Measurements from ENCODE around the gene SCN4A. TPM values are rescaled to one million over a fixed set of nuclear protein-coding genes. Genes with fewer than 3 reads are reported as not detected.

SCN4A gene
- total RNA-seq, 1 donor from 2014 or later = not detected

DNA sequence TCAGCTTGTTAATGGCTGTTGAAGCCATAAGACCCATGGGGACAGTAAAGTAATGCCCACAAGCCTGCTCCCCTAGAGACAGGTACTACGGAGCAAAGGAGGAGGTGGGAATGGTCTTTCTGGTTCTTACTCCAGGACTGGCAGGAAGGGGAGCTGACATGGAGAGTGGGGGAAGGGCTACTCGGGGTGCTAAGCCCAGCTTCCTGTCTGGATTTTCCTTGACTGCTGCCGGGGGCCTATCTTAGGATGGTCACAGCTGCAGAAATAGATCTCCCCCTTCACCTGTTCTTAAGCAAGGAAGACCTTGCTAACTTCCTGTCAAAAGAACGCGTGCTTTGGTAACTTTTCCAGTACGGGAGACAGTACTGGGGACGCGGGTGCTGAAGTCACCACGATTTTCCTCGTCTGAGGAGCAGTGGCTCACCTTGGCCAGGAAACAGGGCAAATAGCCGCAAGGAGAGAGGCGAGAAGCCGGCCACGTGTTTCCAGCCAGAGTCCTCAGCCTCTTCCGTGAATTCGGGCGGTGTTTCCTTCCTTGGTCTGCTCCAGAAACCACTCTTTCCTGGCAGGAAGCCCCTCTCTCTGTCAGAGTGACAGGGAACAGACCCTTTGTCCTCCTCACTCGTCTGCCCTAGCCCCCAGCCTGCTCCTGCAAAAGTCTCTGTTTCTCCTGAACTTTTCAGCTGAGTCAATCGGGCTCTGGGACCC lies 24.8 kb upstream of the SCN4A start:
- Mint-ChIP-seq H3K36me3 (ENCODE audit: unreplicated experiment) (no peaks in the 10 kb centered on the region), H3K4me3 (ENCODE audit: unreplicated experiment) (peak overlapping the region; percentile 82)
- DNase-seq (ENCODE audit: extremely low spot score, unreplicated experiment) = no peak

DNA sequence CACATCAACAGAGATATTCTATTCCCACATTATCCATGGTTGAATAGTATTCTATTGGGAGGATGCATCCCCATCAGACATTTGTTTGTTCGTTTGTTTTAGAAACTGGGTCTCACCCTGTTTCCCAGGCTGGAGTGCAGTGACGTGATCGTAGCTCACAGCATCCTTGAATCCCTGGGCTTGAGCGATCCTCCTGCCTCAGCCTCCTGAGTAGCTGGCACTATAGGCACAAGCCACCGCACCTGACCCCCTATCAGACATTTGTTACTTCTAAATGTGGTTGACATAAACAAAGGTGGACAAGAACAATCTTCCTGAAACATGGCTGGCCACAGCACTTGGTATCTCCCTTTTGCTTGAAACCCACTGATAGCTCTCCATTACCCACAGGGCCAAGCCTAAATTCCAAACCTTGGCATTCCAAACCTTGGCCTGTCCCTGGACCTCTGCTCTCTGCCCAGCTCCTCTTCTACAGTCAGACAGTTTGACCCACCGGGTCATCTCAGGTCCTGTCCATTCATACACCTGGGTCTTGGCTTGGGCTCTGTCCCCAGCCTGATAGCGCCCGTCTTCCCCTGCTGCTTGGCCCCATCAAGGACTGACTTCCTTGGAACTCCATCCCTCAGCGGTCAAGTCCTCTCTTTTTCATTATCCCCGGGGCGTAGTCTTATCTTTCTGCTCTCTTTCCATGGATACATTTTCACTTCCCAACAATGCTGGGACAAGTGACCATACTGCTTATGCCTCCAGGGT lies 23.9 kb upstream of the SCN4A start:
- Mint-ChIP-seq H3K4me3 (ENCODE audit: unreplicated experiment) (no peak overlapping the region), H3K4me1 (ENCODE audit: unreplicated experiment) (peaks cover 8% of the 10 kb centered on the region), H3K27me3 (ENCODE audit: unreplicated experiment) (peaks cover 54% of the 10 kb centered on the region), H3K27ac (ENCODE audit: unreplicated experiment) (no peak overlapping the region), H3K36me3 (ENCODE audit: unreplicated experiment) (no peaks in the 10 kb centered on the region), H3K9me3 (ENCODE audit: unreplicated experiment) (no peaks in the 10 kb centered on the region)
- no peak for DNase-seq (ENCODE audit: extremely low spot score, unreplicated experiment)
- TF ChIP-seq, protein P1, sequence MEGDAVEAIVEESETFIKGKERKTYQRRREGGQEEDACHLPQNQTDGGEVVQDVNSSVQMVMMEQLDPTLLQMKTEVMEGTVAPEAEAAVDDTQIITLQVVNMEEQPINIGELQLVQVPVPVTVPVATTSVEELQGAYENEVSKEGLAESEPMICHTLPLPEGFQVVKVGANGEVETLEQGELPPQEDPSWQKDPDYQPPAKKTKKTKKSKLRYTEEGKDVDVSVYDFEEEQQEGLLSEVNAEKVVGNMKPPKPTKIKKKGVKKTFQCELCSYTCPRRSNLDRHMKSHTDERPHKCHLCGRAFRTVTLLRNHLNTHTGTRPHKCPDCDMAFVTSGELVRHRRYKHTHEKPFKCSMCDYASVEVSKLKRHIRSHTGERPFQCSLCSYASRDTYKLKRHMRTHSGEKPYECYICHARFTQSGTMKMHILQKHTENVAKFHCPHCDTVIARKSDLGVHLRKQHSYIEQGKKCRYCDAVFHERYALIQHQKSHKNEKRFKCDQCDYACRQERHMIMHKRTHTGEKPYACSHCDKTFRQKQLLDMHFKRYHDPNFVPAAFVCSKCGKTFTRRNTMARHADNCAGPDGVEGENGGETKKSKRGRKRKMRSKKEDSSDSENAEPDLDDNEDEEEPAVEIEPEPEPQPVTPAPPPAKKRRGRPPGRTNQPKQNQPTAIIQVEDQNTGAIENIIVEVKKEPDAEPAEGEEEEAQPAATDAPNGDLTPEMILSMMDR (IDR thresholded peaks at IDR 0.05) = no peak

More for the DNA sequence above, 24.8 kb upstream of the SCN4A start:
- Mint-ChIP-seq H3K27ac (ENCODE audit: unreplicated experiment) (no peak overlapping the region), H3K27me3 (ENCODE audit: unreplicated experiment) (peaks cover 45% of the 10 kb centered on the region), H3K4me1 (ENCODE audit: unreplicated experiment) (peaks cover 8% of the 10 kb centered on the region), H3K9me3 (ENCODE audit: unreplicated experiment) (no peaks in the 10 kb centered on the region)
- TF ChIP-seq, protein P1 (IDR thresholded peaks at IDR 0.05) = no peak

DNA sequence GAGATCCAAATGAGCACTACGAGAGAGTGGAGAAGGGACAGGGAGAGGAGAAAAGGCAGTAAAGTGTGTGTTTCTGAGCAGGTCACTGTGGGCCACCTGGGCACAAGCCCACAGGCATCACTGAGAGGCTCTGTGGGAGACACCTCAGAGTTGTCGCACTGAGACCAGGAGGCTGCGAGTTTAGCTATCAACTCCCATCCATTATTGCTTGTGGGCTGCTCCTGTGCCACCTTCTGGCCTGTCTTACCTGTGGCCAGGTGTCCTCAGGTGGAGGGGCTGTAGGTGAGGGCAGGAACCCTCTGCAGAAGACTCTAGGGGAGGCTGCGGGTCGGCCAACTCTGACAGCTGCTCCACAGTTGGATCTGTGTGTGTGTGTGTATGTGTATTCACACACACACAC lies 22.9 kb upstream of the SCN4A start:
- no peak for DNase-seq (ENCODE audit: extremely low spot score, unreplicated experiment)
- H3K36me3 Mint-ChIP-seq (ENCODE audit: unreplicated experiment) = no peaks in the 10 kb centered on the region
- H3K27ac Mint-ChIP-seq (ENCODE audit: unreplicated experiment) = no peak overlapping the region
- peaks cover 8% of the 10 kb centered on the region for H3K4me1 Mint-ChIP-seq (ENCODE audit: unreplicated experiment)
- no peaks in the 10 kb centered on the region for H3K9me3 Mint-ChIP-seq (ENCODE audit: unreplicated experiment)
- no peak overlapping the region for H3K4me3 Mint-ChIP-seq (ENCODE audit: unreplicated experiment)
- peaks cover 57% of the 10 kb centered on the region for H3K27me3 Mint-ChIP-seq (ENCODE audit: unreplicated experiment)
- TF ChIP-seq, protein P1 (IDR thresholded peaks at IDR 0.05) = no peak

DNA sequence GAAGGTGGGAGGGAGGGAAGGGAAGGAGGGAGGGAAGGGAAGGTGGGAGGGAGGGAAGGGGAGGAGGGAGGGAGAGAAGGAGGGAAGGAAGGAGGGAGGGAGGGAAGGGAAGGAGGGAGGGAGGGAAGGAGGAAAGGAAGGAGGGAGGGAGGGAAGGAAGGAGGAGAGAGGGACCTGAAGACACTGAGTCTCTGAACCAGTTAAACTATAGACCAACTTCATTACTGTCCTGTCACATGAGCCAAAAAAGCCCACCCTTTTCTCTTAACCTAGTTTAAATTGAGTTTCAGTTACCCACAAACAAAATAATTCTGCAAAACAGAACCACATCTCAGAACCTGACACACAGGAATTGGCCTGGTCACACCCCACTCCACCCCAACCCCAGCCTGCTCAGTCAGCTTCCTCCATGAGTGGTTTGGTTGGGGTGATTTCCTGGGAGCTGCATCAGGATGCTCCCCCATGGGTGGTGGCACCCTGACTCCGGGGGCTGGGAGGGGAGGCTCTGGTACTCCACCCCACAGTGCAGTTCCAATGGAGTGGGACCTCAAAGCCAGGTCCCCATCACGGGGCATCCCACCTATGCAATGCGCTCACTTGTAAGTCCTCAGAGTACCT lies 20.8 kb upstream of the SCN4A start:
- Mint-ChIP-seq H3K9me3 (ENCODE audit: unreplicated experiment) (no peaks in the 10 kb centered on the region), H3K4me3 (ENCODE audit: unreplicated experiment) (no peak overlapping the region), H3K4me1 (ENCODE audit: unreplicated experiment) (peaks cover 9% of the 10 kb centered on the region), H3K27me3 (ENCODE audit: unreplicated experiment) (peaks cover 70% of the 10 kb centered on the region), H3K36me3 (ENCODE audit: unreplicated experiment) (no peaks in the 10 kb centered on the region), H3K27ac (ENCODE audit: unreplicated experiment) (no peak overlapping the region)
- TF ChIP-seq, protein P1 (IDR thresholded peaks at IDR 0.05) = no peak
- no peak for DNase-seq (ENCODE audit: extremely low spot score, unreplicated experiment)

DNA sequence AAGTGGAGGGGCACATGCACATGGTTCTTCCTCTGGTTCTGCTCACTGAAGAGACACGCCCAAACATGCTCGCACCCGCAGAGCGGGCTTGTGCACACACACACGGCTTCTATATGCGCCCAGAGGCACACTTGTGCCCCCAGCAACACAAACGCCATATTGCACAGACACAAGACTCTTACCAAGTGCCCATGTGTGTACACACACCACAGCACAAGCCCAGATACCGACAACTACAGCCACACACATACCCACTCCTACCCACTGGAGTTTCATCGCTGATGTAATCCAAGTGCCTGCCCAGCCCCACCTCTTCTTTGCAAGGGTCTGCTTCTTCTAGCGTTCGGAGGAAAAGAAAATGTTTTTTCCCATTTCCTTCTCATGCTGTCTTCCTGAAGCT lies 18.9 kb upstream of the SCN4A start:
- H3K4me1 Mint-ChIP-seq (ENCODE audit: unreplicated experiment) = peaks cover 2% of the 10 kb centered on the region

More for the DNA sequence above, 18.9 kb upstream of the SCN4A start:
- no peak overlapping the region for H3K4me3 Mint-ChIP-seq (ENCODE audit: unreplicated experiment)
- H3K27ac Mint-ChIP-seq (ENCODE audit: unreplicated experiment) = no peak overlapping the region
- peaks cover 57% of the 10 kb centered on the region for H3K27me3 Mint-ChIP-seq (ENCODE audit: unreplicated experiment)
- TF ChIP-seq, protein P1 (IDR thresholded peaks at IDR 0.05) = no peak
- H3K9me3 Mint-ChIP-seq (ENCODE audit: unreplicated experiment) = no peaks in the 10 kb centered on the region
- no peak for DNase-seq (ENCODE audit: extremely low spot score, unreplicated experiment)
- H3K36me3 Mint-ChIP-seq (ENCODE audit: unreplicated experiment) = no peaks in the 10 kb centered on the region
